HG02571 (cell line): ENCODE measurements around the gene RFPL3.
"Not testable (repeated sequence)": the region's sequence is repeated elsewhere in the genome, so short reads cannot be mapped to it uniquely, and the experiment has no call there.

Experiments
- ATAC-seq: cut with Tn5 transposase; IDR thresholded peaks from one replicate; pipeline ENCODE4 v1.9.1; 2021; ENCODE audit warnings: mild to moderate bottlenecking, moderate library complexity; ENCODE audit not compliant: unreplicated experiment

Gene RFPL3

GRCh38 chr22:32352681-32353080 is 5.0 kb upstream of the RFPL3 start:
- ATAC-seq, result no peak

- ATAC-seq, result no peak
Observed at GRCh38 chr22:32353292-32353691, 4.4 kb upstream of the RFPL3 start.

- no peak for ATAC-seq
Observed at GRCh38 chr22:32353840-32354239, 3.8 kb upstream of the RFPL3 start.

- ATAC-seq, result no peak
Observed at GRCh38 chr22:32354360-32355351, 3.0 kb upstream of the RFPL3 start.

- no peak for ATAC-seq
Observed at GRCh38 chr22:32355760-32356159, 1.9 kb upstream of the RFPL3 start.

- not testable (repeated sequence) for ATAC-seq
Observed at GRCh38 chr22:32360096-32360495, 2.4 kb downstream of the RFPL3 start.

GRCh38 chr22:32361257-32361656 is 3.6 kb downstream of the RFPL3 start:
- ATAC-seq, result no peak

DNA sequence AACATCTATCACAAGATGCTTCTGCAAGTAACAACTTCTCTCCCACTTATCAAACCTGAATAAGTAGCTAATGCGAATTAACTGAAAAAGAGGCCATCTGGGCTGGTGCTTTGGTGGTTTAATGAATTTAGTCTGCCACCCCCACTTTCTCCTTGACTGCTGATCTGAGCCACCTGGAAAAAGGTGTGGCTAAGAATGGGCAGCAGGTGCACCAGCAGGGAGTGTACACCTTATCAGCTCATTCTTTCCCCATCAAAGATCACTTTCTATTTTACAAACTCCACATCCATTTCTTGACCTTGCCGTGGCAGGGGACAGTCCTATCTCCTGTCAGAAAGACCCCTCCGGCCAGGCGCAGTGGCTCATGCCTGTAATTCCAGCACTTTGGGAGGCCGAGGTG is 6.5 kb downstream of the RFPL3 start:
- no peak for ATAC-seq

GRCh38 chr22:32375678-32376450 is 18.2 kb downstream of the RFPL3 start:
- ATAC-seq, result no peak

DNA sequence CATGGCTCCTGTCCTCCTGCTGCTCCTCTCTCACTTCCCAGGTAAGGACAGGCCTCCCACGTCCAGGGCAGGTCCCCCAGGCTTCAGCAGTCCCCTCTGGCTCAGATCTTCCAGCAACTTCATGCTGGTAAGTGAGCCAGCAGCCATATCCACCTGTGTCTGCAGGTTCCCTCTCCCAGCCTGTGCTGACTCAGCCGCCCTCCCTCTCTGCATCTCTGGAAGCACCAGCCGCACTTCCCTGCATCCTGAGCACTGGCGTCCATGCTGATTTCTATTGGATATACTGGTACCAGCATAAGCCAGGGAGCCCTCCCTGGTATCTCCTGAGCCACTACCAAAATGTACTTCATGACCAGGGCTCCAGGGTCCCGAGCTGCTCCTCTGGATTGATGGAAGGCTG is 19.0 kb downstream of the RFPL3 start:
- no peak for ATAC-seq

DNA sequence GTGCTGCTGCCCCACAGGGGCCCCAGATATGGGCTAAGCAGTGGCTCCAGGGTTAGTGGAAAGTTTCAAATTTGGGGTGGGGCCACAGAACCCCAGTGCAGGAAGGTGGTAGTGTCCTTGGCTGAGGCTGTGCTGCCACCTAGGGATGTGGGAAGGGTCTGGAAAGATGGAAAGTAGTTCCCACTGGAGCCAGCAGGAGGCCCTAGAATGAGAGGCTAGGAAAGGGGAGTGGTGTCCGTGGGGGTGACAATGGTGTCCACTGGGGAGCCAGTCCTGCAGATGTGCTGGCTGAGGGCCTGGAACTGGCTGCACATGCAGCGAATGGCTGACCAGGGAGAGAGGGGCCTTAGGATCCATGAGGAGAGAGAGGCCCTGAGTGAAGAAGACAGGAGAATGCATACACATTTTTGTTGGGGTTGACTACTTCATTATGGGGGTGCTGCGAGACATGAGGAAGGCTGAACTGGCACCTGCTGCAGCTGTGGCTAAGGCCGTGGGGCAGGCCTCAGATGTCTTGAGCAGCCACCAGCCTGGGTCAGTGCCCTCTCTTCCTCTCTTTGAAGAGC is 21.1 kb downstream of the RFPL3 start:
- ATAC-seq, result no peak

- ATAC-seq, result no peak
Observed at GRCh38 chr22:32380991-32381390, 23.3 kb downstream of the RFPL3 start.

DNA sequence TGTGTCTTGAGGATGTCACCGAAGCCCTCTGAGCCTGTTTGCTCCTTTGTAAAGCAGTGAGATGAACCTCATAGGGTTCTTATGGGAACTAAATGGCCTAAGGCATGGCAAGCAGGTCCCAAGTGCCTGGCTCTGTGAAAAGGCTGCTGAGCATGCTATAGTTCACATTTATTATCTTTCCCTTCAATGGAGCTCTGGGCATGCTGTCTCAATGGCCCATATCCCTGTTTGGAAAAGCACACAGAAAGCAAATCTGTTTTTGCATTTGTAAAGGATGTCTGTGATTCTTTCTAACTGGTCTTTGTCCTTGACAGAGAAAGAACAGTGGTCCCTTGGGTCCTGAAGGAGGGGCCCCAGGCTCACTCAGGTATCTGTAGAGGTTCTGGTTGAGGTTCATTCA is 28.0 kb downstream of the RFPL3 start:
- no peak for ATAC-seq

DNA sequence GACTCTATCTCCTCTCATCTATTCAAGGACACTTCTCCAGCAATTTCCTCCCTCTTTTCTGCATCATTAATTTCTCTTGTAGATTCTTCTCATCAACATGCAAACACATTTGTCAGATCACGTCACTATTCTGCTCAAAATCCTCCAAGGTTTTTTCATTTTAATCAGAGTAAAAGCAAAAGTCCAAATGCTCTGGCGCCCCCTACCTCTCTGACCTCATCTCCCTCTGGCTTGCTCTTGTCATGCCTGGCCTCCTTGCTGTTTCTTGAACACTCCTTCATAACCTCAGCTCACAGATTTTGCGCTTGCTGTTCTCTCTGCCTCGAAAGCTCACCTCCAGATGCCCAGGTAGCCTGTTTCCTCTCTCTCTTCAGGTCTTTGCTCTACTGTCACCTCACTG is 32.0 kb downstream of the RFPL3 start:
- ATAC-seq, result no peak

- no peak for ATAC-seq
Observed at GRCh38 chr22:32395107-32395506, 37.4 kb downstream of the RFPL3 start.

DNA sequence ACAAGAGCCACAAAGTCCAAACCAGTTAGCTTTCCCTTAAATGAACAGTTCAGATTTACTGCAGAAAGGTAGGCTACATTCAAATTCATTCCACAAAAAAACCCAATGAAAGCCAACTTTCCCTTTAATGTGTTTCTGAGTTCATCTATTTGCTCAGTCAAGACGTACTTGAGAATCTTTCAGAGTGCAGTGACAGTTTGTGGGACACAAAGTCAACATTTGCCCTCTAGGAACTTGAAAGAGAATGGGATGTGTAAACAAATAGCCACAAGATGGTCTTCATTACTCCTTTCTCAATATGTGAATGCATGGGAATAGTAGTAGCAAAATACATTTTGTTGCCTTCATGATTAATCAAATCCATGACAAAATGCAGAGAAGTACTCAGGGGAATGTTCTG is 38.6 kb downstream of the RFPL3 start:
- no peak for ATAC-seq

GRCh38 chr22:32396746-32397145 is 39.1 kb downstream of the RFPL3 start:
- ATAC-seq, result no peak

- no peak for ATAC-seq
Observed at GRCh38 chr22:32401486-32401885, 43.8 kb downstream of the RFPL3 start.

DNA sequence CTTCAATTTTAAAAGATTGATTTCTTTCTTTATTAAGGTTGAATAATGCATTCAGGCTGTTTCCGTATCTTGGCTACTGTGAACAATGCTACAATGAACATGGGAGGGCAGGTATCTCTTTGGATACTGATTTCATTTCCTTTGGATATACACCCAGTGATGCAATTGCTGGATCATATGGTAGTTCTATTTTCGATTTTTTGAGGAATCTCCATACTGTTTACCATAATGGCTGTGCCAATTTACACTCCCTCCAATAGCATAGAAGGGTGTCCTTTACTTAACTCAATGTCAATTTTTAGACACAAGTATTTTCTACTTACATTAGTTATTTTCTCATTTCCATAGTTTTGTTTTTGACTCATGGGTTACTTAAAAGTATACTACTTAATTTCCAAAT is 46.4 kb downstream of the RFPL3 start:
- no peak for ATAC-seq

DNA sequence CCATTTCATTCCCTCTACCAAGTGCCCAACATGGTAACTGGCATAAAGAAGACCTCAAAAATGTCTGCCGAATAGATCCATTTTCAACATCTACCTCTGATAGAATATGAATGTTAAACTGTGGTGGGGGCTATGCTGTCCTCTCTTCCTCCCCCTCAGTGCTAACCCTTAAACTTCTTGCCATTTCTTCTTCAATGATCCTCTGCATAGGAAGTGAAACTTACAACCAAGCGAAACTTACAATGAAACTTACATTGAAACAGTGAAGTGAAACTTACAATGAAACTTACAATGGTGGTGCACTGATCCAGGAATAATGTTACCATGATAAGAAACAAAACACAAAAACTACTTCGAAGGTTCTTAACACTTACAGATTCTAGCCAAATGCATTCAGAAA is 49.6 kb downstream of the RFPL3 start:
- no peak for ATAC-seq

DNA sequence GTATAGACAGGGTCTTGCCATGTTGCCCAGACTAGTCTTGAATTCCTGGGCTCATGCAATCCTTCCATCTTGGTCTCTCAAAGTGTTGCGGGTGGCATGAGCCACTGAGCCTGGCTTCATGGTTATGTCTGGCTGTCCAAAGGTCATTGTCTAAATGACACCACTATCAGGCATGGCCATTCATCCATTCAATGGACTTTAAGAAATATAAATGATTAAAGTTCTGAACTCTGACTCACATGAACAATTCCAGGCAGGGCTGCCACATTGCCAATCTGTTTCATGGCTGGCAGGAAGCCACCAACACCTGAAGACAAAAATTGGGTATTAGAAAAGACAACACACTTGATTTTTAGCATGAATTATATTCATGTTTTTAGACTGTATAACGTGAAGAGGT is 50.3 kb downstream of the RFPL3 start:
- ATAC-seq, result no peak

GRCh38 chr22:32409977-32410376 is 52.3 kb downstream of the RFPL3 start:
- no peak for ATAC-seq
